Left ventricle myocardium inferior (tissue), 1 donor: Measurements from ENCODE around the gene CMTM3. TPM values are rescaled to one million over a fixed set of nuclear protein-coding genes. Genes with fewer than 3 reads are reported as not detected.

Source experiments
- DNase-seq: peaks from one replicate; pipeline ENCODE4 v3.0.0-alpha.2; 2020
- H3K27ac ChIP-seq: fragments of 200-600 bp; replicated peaks from 2 replicates; pipeline ENCODE4 v1.8.0; 2021
- H3K27me3 ChIP-seq: fragments of 200-600 bp; 2 replicates; pipeline ENCODE4 v1.8.0; 2021; ENCODE audit warnings: low read depth
- H3K36me3 ChIP-seq: fragments of 200-600 bp; 2 replicates; pipeline ENCODE4 v1.8.0; 2021
- H3K4me1 ChIP-seq: fragments of 200-600 bp; 2 replicates; pipeline ENCODE4 v1.8.0; 2021
- H3K4me3 ChIP-seq: fragments of 200-600 bp; 2 replicates; pipeline ENCODE4 v1.8.0; 2021; ENCODE audit warnings: mild to moderate bottlenecking, moderate library complexity
- H3K9me3 ChIP-seq: fragments of 200-600 bp; replicated peaks from 2 replicates; pipeline ENCODE4 v1.8.0; 2021
- intact Hi-C: fragments of 100-400 bp; cut with micrococcal nuclease; formaldehyde crosslinking; loops from one replicate; pipeline ENCODE4 v1.11.0; 2022
- total RNA-seq: library from RNA; stranded (reverse); fragmentation: NEBNext Ultra II Directional; extraction: Animal tissue kit (Norgen Biotek cat#: 25700); gene quantifications from one replicate; pipeline ENCODE4 v1.2.1, GENCODE V29; 2021
- TF ChIP-seq, protein P1 (sequence below): fragments of 200-600 bp; IDR thresholded peaks from 2 replicates; pipeline ENCODE4 v1.8.0; 2021; ENCODE audit warnings: antibody characterized with exemption, mild to moderate bottlenecking, borderline replicate concordance
- donor health status: DM: no; HTN: yes; CAD: no; lungs with severe emphysema.

CMTM3 gene
- total RNA-seq, 1 donor from 2014 or later, result 8.3 TPM

DNA sequence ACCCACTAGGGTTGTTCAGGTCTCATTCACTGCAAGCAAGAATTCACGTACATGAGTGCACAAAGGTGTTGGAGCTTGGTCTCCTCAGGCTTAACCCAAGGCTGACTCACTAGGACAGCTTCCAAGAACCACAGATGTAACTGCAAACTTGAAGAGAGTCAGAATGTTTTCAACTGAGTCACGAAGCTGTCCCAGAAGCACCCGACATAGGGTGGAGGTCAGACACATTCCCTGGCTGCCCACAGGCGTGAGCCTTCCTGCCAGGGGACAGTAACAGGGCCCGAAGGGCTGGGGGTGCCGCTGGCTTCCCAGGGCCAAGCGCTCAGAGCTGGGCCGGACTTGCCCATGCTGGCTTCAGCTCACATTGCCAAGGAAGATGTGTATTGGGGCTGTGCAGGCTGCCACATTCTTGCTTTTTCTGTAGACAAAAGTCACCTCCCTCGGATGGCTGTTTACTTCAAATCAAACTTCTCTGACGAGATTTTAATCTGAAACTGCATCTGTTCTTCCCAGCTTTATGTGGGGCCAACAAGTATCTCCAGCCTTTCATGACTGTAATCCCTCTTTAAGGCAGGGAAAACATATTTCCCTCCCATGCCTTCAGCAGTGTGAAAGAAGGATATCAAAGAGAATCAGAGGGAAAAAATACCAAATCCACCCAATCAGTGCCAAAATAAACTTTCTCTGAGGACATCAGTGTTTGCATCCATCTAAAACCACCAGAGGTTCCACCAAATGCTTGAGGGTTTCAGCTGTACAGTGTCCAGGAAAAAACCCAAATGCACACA lies 14.3 kb downstream of the CMTM3 start:
- Histone ChIP-seq H3K27me3 (no peaks in the 10 kb centered on the region), H3K4me1 (peaks cover 30% of the 10 kb centered on the region), H3K4me3 (no peak overlapping the region), H3K27ac (no peak overlapping the region), H3K9me3 (no peaks in the 10 kb centered on the region), H3K36me3 (peaks cover 11% of the 10 kb centered on the region)
- DNase-seq, result no peak
- intact Hi-C loops, result no loop called here
- TF ChIP-seq, protein P1, sequence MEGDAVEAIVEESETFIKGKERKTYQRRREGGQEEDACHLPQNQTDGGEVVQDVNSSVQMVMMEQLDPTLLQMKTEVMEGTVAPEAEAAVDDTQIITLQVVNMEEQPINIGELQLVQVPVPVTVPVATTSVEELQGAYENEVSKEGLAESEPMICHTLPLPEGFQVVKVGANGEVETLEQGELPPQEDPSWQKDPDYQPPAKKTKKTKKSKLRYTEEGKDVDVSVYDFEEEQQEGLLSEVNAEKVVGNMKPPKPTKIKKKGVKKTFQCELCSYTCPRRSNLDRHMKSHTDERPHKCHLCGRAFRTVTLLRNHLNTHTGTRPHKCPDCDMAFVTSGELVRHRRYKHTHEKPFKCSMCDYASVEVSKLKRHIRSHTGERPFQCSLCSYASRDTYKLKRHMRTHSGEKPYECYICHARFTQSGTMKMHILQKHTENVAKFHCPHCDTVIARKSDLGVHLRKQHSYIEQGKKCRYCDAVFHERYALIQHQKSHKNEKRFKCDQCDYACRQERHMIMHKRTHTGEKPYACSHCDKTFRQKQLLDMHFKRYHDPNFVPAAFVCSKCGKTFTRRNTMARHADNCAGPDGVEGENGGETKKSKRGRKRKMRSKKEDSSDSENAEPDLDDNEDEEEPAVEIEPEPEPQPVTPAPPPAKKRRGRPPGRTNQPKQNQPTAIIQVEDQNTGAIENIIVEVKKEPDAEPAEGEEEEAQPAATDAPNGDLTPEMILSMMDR, result no peak

DNA sequence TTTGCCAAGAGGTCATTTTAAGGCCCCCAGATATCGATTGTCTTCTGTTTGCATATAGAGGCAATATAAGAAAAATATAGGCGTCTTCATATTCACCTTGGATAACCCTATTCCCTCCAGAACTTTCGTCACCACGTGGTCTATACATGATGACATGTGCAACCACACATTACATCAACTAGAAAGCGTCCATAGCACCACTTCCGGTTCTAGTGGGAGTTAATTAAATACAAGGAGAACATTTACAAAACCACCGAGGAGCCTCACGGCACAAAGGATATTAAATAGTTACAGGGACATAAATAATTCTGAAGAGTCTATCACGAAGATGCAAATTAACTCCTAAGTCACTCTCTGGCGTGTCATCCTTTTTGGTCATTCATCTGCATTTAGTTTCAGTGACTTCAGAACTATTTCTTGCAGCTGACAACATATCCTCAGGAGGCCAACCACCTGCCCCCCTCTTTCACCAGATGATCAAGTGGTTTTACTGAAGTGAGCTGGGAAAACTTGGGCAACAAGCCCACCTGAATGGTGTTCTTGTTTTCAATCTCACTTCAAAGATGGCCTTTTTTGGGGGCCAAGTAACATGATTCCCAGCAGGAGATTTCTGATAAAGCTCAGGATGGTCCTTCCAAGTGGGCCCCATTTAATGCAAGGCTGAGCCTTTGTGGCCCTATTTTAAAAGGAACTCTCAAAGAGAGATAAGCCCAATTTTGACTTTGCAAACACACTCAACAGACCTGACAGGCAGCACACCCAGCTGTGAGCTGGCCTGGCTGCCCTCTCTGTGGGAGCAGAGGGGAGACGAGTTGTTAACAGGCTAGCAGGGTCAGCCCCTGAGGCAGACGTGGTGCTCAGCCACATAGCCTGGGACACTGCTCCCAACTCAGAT lies 15.3 kb downstream of the CMTM3 start:
- Histone ChIP-seq H3K4me3 (no peak overlapping the region), H3K27ac (no peak overlapping the region), H3K4me1 (peaks cover 30% of the 10 kb centered on the region), H3K27me3 (no peaks in the 10 kb centered on the region), H3K36me3 (peaks cover 11% of the 10 kb centered on the region), H3K9me3 (no peaks in the 10 kb centered on the region)
- intact Hi-C loops, result no loop called here
- no peak for DNase-seq
- TF ChIP-seq, protein P1, result no peak

DNA sequence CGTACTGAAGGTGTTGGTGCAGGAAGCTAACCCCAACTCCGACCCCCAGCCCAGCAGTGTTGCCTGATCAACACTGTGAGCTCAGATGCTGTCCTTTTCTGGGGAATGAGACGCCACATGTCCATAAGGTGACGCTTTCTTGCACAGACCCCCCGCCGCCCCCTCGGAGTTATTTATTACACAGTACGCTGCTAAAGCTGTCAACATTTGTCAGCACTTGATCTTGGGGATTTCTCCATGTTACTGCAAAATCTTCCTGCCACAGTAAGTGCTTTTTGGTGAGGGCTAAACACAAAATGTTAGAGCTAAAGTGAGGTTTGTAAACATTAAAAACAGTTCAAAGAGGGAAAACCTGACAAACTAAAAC lies 15.9 kb downstream of the CMTM3 start:
- peaks cover 30% of the 10 kb centered on the region for H3K4me1 ChIP-seq
- DNase-seq, result no peak
- H3K9me3 ChIP-seq, result no peaks in the 10 kb centered on the region
- no peak overlapping the region for H3K27ac ChIP-seq
- intact Hi-C loops, result no loop called here
- H3K4me3 ChIP-seq, result no peak overlapping the region
- no peaks in the 10 kb centered on the region for H3K27me3 ChIP-seq
- TF ChIP-seq, protein P1, result no peak
- peaks cover 11% of the 10 kb centered on the region for H3K36me3 ChIP-seq

DNA sequence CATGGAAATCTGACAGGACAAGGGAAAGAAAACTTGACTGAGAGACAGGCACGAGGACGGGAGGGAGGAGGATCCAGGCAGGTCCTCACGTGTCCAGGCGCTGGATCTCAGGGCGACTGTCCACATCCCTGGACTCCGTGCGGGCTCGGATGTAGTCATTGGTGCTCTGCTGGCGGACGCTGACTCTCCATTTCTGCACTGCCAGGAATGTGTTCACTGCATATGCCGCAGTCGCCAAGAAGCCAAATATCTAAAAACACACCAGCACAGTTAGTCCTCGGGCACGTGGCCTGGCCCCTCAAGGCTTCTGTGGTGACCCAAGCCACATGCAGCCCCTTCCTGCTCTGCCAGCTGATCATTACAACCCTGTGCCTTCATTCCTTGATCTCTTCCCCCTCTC lies 17.5 kb downstream of the CMTM3 start:
- TF ChIP-seq, protein P1, result no peak
- H3K27ac ChIP-seq, result no peak overlapping the region
- H3K4me3 ChIP-seq, result no peak overlapping the region
- no peaks in the 10 kb centered on the region for H3K9me3 ChIP-seq
- intact Hi-C loops, result no loop called here
- peaks cover 30% of the 10 kb centered on the region for H3K4me1 ChIP-seq
- H3K27me3 ChIP-seq, result no peaks in the 10 kb centered on the region
- no peak for DNase-seq
- H3K36me3 ChIP-seq, result peaks cover 11% of the 10 kb centered on the region

DNA sequence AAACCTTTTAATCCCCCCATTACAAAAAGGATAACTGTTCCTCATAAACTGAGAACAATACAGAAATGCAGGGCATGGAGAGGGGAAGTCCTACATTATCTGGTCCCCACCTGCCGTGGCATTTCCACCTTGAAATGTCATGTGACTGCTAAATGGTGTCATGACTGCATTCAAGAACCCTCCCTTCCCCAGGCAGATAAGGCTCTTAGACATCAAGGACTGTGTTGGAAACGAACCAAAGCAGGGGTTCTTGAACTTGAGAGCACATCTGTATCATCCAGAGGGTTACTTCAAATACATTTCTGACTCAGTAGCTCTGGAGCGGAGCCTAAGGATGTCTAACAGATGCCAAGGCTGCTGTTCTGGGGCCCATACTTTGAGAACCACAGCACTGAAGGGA lies 18.4 kb downstream of the CMTM3 start:
- TF ChIP-seq, protein P1, result no peak
- peaks cover 30% of the 10 kb centered on the region for H3K4me1 ChIP-seq
- DNase-seq, result no peak
- H3K27me3 ChIP-seq, result no peaks in the 10 kb centered on the region
- intact Hi-C loops, result no loop called here
- peaks cover 11% of the 10 kb centered on the region for H3K36me3 ChIP-seq
- H3K9me3 ChIP-seq, result no peaks in the 10 kb centered on the region
- no peak overlapping the region for H3K27ac ChIP-seq
- no peak overlapping the region for H3K4me3 ChIP-seq
